ENCODE results near the gene LNX1.

LNX1 gene

DNA sequence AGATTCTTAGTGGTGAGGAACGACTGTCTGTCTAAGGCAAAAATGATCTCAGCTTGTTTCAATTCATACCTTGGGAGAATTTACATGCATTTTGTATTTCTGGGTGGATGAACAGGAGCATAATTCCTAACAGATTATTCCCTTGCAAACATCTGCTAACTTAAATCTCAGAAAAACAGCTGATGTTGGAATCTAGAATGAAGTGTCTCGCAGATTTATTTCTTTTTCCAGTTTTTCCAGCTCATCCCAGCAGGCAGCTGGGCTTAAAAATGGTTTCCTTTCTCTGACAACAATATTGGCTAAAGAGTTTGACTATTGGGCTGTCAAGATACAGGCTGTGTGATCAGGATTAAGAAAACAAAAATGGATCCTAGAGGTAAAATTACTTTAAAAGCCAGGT lies 1.1 kb downstream of the LNX1 start:
- Mint-ChIP-seq H3K4me1 (ENCODE audit: low read depth) (peaks cover 2% of the 10 kb centered on the region), H3K36me3 (no peaks in the 10 kb centered on the region), H3K27me3 (peaks cover 31% of the 10 kb centered on the region), H3K4me3 (no peak overlapping the region), H3K9me3 (ENCODE audit: low read depth) (no peaks in the 10 kb centered on the region), H3K27ac (no peak overlapping the region)

DNA sequence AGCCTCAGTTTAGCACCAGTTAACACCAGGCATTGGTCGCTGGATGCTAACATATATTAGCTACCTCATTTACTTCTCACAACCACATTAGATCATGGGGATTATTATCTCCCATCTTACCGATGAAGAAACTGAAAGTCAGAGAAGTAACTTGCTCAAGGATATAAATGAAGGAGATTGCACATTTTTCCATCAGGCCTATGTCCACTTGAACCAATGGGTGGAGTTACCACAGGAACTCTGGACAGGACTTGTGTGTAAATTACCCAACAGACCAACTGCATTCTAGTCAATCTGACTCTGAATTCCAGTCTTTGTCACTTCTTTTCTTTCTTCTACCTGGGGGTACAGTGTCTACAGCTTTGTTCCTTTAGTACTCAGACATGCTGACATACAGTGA lies 1.8 kb downstream of the LNX1 start:
- H3K4me1 Mint-ChIP-seq (ENCODE audit: low read depth), result peaks cover 2% of the 10 kb centered on the region
- no peaks in the 10 kb centered on the region for H3K36me3 Mint-ChIP-seq
- no peak overlapping the region for H3K4me3 Mint-ChIP-seq
- H3K27ac Mint-ChIP-seq, result no peak overlapping the region
- peaks cover 29% of the 10 kb centered on the region for H3K27me3 Mint-ChIP-seq
- H3K9me3 Mint-ChIP-seq (ENCODE audit: low read depth), result no peaks in the 10 kb centered on the region

DNA sequence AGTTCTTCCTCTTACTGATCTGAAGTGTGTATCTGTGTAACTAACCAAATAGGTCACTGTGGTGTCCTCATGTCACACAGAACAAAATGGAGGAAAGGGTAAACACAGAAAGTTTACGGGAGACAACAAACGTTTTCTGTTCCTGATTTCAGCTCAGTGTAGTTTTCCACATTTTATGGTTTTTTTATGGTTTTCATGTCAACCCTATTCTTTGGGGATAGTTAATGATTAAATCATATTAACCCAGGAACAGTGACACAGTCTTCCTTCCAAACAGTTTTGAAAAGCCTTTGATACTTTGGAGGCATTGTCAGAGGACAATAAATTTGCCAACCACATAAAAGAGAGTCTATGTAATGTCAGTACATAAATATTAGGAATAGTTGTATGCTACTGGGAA lies 4.2 kb downstream of the LNX1 start:
- no peaks in the 10 kb centered on the region for H3K36me3 Mint-ChIP-seq
- H3K27me3 Mint-ChIP-seq, result peaks cover 25% of the 10 kb centered on the region
- no peaks in the 10 kb centered on the region for H3K9me3 Mint-ChIP-seq (ENCODE audit: low read depth)
- no peak overlapping the region for H3K4me3 Mint-ChIP-seq
- no peak overlapping the region for H3K27ac Mint-ChIP-seq
- H3K4me1 Mint-ChIP-seq (ENCODE audit: low read depth), result peaks cover 2% of the 10 kb centered on the region

GRCh38 chr4:53586121-53586816 lies 5.0 kb downstream of the LNX1 start:
- Mint-ChIP-seq H3K36me3 (no peaks in the 10 kb centered on the region), H3K27me3 (peaks cover 17% of the 10 kb centered on the region), H3K9me3 (ENCODE audit: low read depth) (no peaks in the 10 kb centered on the region)

GRCh38 chr4:53584658-53585057 lies 6.6 kb downstream of the LNX1 start:
- H3K4me1 Mint-ChIP-seq (ENCODE audit: low read depth), result no peaks in the 10 kb centered on the region
- H3K4me3 Mint-ChIP-seq, result no peak overlapping the region
- H3K27me3 Mint-ChIP-seq, result peaks cover 9% of the 10 kb centered on the region
- H3K9me3 Mint-ChIP-seq (ENCODE audit: low read depth), result no peaks in the 10 kb centered on the region
- no peaks in the 10 kb centered on the region for H3K36me3 Mint-ChIP-seq
- H3K27ac Mint-ChIP-seq, result no peak overlapping the region

More at GRCh38 chr4:53586121-53586816, 5.0 kb downstream of the LNX1 start:
- no peak overlapping the region for H3K27ac Mint-ChIP-seq
- H3K4me3 Mint-ChIP-seq, result no peak overlapping the region
- H3K4me1 Mint-ChIP-seq (ENCODE audit: low read depth), result no peaks in the 10 kb centered on the region

- no peaks in the 10 kb centered on the region for H3K9me3 Mint-ChIP-seq (ENCODE audit: low read depth)
- H3K27ac Mint-ChIP-seq, result no peak overlapping the region
- H3K27me3 Mint-ChIP-seq, result peaks cover 6% of the 10 kb centered on the region
- H3K4me1 Mint-ChIP-seq (ENCODE audit: low read depth), result no peaks in the 10 kb centered on the region
- H3K4me3 Mint-ChIP-seq, result no peak overlapping the region
- no peaks in the 10 kb centered on the region for H3K36me3 Mint-ChIP-seq
Measured at GRCh38 chr4:53583513-53583912, 7.8 kb downstream of the LNX1 start.

DNA sequence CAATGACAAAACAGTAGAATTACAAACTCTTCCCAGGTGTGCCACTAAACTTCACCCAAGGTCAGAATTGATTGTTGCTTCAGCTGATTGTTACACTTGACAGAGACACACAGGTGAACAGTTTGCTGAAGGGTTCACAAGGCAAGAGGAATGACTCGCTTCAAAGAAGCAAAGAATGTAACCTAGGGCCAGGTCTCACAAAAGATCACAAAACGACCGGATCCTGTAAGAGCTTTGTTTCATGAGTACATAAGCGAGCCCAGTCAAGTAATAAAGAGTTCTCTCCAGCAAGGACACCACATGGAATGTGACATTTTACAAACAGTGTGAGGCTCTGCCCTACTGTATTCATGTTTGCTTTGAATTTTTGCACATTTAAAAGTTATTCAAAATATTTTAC lies 9.1 kb downstream of the LNX1 start:
- H3K9me3 Mint-ChIP-seq (ENCODE audit: low read depth), result no peaks in the 10 kb centered on the region
- no peak overlapping the region for H3K27ac Mint-ChIP-seq
- no peaks in the 10 kb centered on the region for H3K36me3 Mint-ChIP-seq
- H3K27me3 Mint-ChIP-seq, result peaks cover 7% of the 10 kb centered on the region
- no peak overlapping the region for H3K4me3 Mint-ChIP-seq
- no peaks in the 10 kb centered on the region for H3K4me1 Mint-ChIP-seq (ENCODE audit: low read depth)

DNA sequence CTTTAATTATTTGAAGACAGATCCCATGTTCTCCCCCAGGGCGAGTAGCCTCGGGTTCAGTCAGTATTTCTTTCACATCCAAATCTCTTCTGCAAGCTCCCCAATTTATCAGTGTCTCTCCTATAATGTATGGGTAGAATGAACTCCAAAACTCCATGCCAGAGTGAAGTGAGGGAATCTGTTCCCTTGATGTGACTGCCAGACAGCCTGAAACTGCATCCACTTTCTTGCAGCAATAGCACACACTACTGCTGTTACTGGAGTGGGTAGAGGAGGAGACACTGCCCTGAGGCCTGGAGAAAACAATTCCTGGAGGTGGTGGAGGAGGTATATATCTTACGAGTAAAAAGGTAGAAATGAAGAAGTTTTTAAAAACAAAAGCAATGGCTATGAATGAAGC lies 11.0 kb downstream of the LNX1 start:
- no peaks in the 10 kb centered on the region for H3K4me1 Mint-ChIP-seq (ENCODE audit: low read depth)
- no peaks in the 10 kb centered on the region for H3K36me3 Mint-ChIP-seq
- H3K27me3 Mint-ChIP-seq, result peaks cover 9% of the 10 kb centered on the region
- no peak overlapping the region for H3K4me3 Mint-ChIP-seq
- H3K9me3 Mint-ChIP-seq (ENCODE audit: low read depth), result no peaks in the 10 kb centered on the region
- H3K27ac Mint-ChIP-seq, result no peak overlapping the region

DNA sequence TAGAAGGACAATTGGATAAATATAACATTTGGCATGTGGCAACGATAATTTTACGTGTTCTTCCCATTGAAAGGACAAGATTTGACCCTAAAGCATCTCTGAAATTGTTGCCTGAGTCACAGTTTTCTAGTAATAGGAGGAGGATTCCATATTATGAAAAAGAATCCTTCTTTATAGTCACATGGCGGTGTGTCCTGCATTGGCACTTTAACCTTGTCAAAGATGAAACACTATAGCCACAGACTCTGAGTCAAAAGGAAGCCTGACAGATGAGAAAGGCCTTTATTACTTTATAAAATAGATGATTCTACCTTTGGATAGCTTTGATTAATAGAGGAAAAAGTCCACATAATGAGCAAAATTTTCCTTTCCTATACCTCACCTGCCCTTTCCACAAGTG lies 11.5 kb downstream of the LNX1 start:
- Mint-ChIP-seq H3K9me3 (ENCODE audit: low read depth) (no peaks in the 10 kb centered on the region), H3K4me1 (ENCODE audit: low read depth) (no peaks in the 10 kb centered on the region), H3K4me3 (no peak overlapping the region), H3K27me3 (peaks cover 9% of the 10 kb centered on the region), H3K36me3 (no peaks in the 10 kb centered on the region), H3K27ac (no peak overlapping the region)

GRCh38 chr4:53576676-53577372 lies 14.5 kb downstream of the LNX1 start:
- H3K36me3 Mint-ChIP-seq, result no peaks in the 10 kb centered on the region
- H3K4me1 Mint-ChIP-seq (ENCODE audit: low read depth), result no peaks in the 10 kb centered on the region
- H3K4me3 Mint-ChIP-seq, result no peak overlapping the region
- H3K27ac Mint-ChIP-seq, result no peak overlapping the region
- no peaks in the 10 kb centered on the region for H3K9me3 Mint-ChIP-seq (ENCODE audit: low read depth)
- peaks cover 7% of the 10 kb centered on the region for H3K27me3 Mint-ChIP-seq

DNA sequence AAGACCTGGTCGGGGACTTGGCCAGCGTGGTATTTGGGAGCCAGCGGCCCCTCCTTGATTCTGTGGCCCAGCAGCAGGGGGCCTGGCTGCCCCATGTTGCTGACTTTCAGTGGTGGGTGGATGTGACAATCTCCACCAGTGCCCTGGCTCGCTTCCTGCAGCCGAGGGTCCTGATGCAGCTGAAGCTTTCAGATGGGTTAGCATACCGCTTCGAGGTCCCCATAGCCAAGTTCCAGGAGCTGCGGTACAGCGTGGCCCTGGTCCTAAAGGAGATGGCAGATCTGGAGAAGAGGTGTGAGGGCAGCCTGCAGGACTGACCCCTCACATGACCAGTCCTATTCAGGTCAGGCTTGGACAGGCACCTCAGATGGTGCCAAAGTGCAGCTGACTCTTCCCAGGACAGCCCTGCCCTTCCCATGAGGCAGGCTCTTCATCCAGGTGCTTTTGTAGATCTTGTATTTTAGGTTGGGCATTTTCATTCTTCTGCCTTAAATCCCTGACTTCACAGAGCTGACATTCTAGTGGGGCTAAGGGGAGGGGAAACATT lies 15.1 kb downstream of the LNX1 start:
- Mint-ChIP-seq H3K36me3 (no peaks in the 10 kb centered on the region), H3K4me1 (ENCODE audit: low read depth) (no peaks in the 10 kb centered on the region), H3K4me3 (no peak overlapping the region)

DNA sequence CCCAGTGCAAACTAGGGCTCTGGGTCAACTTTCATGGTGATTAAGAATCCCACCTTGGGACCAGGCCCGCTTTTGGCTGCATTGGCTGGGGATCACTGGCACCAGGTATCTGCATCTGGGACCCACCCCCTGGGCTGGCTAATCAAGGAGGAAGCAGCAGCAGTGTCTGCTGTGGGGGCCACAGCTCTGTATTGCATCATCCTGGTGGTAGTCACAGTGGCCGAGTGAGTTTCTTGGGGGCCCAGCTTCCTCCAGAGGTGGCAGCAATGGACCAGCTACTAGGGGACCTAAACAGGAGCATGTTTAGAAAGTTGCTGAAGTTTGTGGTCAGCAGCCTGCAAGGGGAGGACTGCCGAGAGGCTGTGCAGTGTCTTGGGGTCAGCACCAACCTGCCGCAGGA lies 15.7 kb downstream of the LNX1 start:
- Mint-ChIP-seq H3K27me3 (peaks cover 7% of the 10 kb centered on the region), H3K27ac (no peak overlapping the region), H3K36me3 (no peaks in the 10 kb centered on the region), H3K9me3 (ENCODE audit: low read depth) (no peaks in the 10 kb centered on the region), H3K4me1 (ENCODE audit: low read depth) (no peaks in the 10 kb centered on the region), H3K4me3 (no peak overlapping the region)

More for the DNA sequence above, 15.1 kb downstream of the LNX1 start:
- Mint-ChIP-seq H3K27me3 (peaks cover 7% of the 10 kb centered on the region), H3K27ac (no peak overlapping the region), H3K9me3 (ENCODE audit: low read depth) (no peaks in the 10 kb centered on the region)

GRCh38 chr4:53574528-53574927 lies 16.8 kb downstream of the LNX1 start:
- Mint-ChIP-seq H3K4me3 (no peak overlapping the region), H3K27me3 (peaks cover 7% of the 10 kb centered on the region), H3K36me3 (no peaks in the 10 kb centered on the region), H3K4me1 (ENCODE audit: low read depth) (no peaks in the 10 kb centered on the region), H3K9me3 (ENCODE audit: low read depth) (no peaks in the 10 kb centered on the region), H3K27ac (no peak overlapping the region)

DNA sequence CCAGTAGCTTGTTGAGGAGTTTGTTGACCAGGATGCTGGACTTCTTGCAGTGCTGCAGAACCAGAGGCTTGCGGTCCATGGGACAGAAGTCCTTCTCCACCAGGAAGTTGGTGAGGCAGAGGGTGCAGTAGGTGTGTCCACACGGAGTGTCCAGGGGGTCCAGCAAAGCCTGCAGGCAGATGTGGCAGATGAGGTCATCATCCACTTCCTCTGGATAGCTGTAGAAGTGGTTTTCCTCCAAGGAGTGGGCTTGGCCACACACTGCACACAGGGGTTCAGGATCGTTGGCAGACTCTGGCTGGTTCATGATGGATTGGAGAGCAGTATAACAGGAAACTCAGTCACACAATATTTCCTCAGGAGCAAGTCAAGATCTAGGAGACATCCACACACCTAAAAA lies 17.6 kb downstream of the LNX1 start:
- no peaks in the 10 kb centered on the region for H3K36me3 Mint-ChIP-seq
- no peak overlapping the region for H3K27ac Mint-ChIP-seq
- no peak overlapping the region for H3K4me3 Mint-ChIP-seq
- H3K9me3 Mint-ChIP-seq (ENCODE audit: low read depth), result no peaks in the 10 kb centered on the region
- no peaks in the 10 kb centered on the region for H3K4me1 Mint-ChIP-seq (ENCODE audit: low read depth)
- H3K27me3 Mint-ChIP-seq, result peaks cover 7% of the 10 kb centered on the region

DNA sequence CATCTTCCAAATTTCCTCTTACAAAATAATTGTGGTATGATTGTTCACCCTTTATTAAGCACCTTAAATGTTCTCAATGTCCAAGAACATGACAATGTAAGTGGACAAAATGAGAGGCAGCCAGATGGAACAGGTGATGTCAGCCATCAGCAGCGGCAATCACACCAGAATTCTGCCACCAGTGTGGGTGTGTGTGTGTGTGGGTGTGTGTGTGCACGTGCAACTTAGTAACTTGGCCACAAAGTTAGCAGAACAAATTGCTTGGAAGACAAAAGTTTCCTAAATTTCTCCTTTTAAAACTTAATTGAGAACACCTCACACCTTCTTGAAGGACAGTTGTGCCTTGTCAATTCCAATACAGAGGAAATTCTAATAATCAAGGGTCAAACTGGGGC lies 18.7 kb downstream of the LNX1 start:
- no peak overlapping the region for H3K27ac Mint-ChIP-seq
- H3K4me3 Mint-ChIP-seq, result no peak overlapping the region
- H3K27me3 Mint-ChIP-seq, result peaks cover 4% of the 10 kb centered on the region
- no peaks in the 10 kb centered on the region for H3K36me3 Mint-ChIP-seq
- H3K9me3 Mint-ChIP-seq (ENCODE audit: low read depth), result no peaks in the 10 kb centered on the region
- no peaks in the 10 kb centered on the region for H3K4me1 Mint-ChIP-seq (ENCODE audit: low read depth)

All from activated naive CD8-positive, alpha-beta T cell (primary cell).